ENCODE results near the gene PCNX1. TPM values are rescaled to one million over a fixed set of nuclear protein-coding genes. Genes with fewer than 3 reads are reported as not detected.

PCNX1 gene
- total and polyA plus RNA-seq, 2 donors (not counting 1 experiment from before 2014, with no cell fraction given): 17.0 to 84.5 TPM

GRCh38 chr14:71148627-71149026 is 241.4 kb downstream of the PCNX1 start:
- POLR2A ChIA-PET: no interaction called here
- CTCF ChIA-PET: no interaction called here

DNA sequence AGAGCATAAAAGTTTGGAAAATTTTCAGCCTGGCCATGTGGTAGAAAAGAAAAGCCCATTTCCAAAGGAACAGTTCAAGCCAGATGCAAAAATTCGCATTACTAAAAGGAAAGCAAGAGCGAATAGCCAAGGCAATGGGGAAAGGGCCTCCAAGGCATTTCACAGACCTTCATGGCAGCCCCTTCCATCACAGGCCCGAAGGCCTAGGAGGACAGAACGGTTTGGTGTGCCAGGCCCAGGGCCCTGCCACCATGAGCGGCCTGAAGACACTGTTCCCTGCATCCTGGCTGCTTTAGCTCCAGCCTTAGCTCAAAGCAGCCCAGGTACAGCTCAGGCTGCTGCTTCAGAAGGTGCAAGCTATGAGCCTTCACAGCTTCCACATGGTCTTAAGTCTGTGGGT is 243.5 kb downstream of the PCNX1 start:
- Mint-ChIP-seq H3K9me3 (ENCODE audit: insufficient read depth) (peaks cover 16% of the 10 kb centered on the region), H3K27me3 (peaks cover 3% of the 10 kb centered on the region), H3K4me3 (no peak overlapping the region), H3K27ac (no peak overlapping the region), H3K4me1 (no peaks in the 10 kb centered on the region)
- intact Hi-C loops (cut with micrococcal nuclease): no loop called here
- ChIA-PET POLR2A (no interaction called here), CTCF (interaction anchor here (0.6 to 1.7 kb wide), 3 partner anchors 12 to 602 kb away, joined by 3 to 8 read pairs (median 5); no protein-coding TSS in a partner anchor)
- H4K20me1 ChIP-seq (ENCODE audit: control insufficient read depth, insufficient read depth, low read length, poor library complexity, severe bottlenecking): no peaks in the 10 kb centered on the region
- 51% methylated on average over 5 of the region's 5 CpGs for WGBS (ENCODE audit: insufficient coverage)
- no peak overlapping the region for H2AFZ ChIP-seq (ENCODE audit: insufficient read depth, low read depth, low read length, poor library complexity, severe bottlenecking)
- peaks cover 0 to 7% (median 0%) of the 10 kb centered on the region in 4 experiments for H3K27me3 ChIP-seq (replicated peaks in 1 of 4; ENCODE audit: control extremely low read depth in 1 of 4, control insufficient read depth in 3 of 4, insufficient read depth in 4 of 4, low read length in 3 of 4)
- no peak overlapping the region for H3K9ac ChIP-seq (ENCODE audit: low read length)
- no peak overlapping the region for H3K4me3 ChIP-seq (ENCODE audit: control extremely low read depth in 1 of 5, extremely low read depth in 1 of 5, insufficient read depth in 1 of 5, low read depth in 2 of 5, low read length in 4 of 5)
- no peaks in the 10 kb centered on the region for H3K79me2 ChIP-seq (ENCODE audit: control insufficient read depth, insufficient read depth, low read length)
- H3K4me1 ChIP-seq (ENCODE audit: control insufficient read depth in 2 of 2, insufficient read depth in 2 of 2, low read length in 2 of 2): no peaks in the 10 kb centered on the region
- ATAC-seq (ENCODE audit: low read depth) (no peak), DNase-seq (no peak)
- H3K27ac ChIP-seq (ENCODE audit: low read length in 2 of 2): no peak overlapping the region
- H3K36me3 ChIP-seq (replicated peaks in 1 of 2; ENCODE audit: control extremely low read depth in 1 of 2, control insufficient read depth in 1 of 2, extremely low read depth in 1 of 2, insufficient read depth in 2 of 2, low read length in 1 of 2): no peaks in the 10 kb centered on the region
- H3K4me2 ChIP-seq (replicated peaks; ENCODE audit: low read depth, low read length, poor library complexity, severe bottlenecking): no peak overlapping the region
- TF ChIP-seq, protein P1, sequence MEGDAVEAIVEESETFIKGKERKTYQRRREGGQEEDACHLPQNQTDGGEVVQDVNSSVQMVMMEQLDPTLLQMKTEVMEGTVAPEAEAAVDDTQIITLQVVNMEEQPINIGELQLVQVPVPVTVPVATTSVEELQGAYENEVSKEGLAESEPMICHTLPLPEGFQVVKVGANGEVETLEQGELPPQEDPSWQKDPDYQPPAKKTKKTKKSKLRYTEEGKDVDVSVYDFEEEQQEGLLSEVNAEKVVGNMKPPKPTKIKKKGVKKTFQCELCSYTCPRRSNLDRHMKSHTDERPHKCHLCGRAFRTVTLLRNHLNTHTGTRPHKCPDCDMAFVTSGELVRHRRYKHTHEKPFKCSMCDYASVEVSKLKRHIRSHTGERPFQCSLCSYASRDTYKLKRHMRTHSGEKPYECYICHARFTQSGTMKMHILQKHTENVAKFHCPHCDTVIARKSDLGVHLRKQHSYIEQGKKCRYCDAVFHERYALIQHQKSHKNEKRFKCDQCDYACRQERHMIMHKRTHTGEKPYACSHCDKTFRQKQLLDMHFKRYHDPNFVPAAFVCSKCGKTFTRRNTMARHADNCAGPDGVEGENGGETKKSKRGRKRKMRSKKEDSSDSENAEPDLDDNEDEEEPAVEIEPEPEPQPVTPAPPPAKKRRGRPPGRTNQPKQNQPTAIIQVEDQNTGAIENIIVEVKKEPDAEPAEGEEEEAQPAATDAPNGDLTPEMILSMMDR (IDR thresholded peaks at IDR 0.05): no peak
- no peak for TF ChIP-seq EZH2 (IDR thresholded peaks at IDR 0.05; ENCODE audit: borderline replicate concordance, insufficient read depth, low read depth, low read length, poor library complexity, severe bottlenecking)
- peaks cover 0 to 17% (median 12%) of the 10 kb centered on the region in 3 donors for H3K9me3 ChIP-seq (ENCODE audit: control extremely low read depth in 1 of 3, control insufficient read depth in 2 of 3, insufficient read depth in 1 of 3, low read length in 2 of 3)

More at GRCh38 chr14:71148627-71149026, 241.4 kb downstream of the PCNX1 start:
- H3K4me2 ChIP-seq (replicated peaks; ENCODE audit: low read depth, low read length, poor library complexity, severe bottlenecking): no peak overlapping the region
- DNase-seq (no peak), ATAC-seq (ENCODE audit: low read depth) (no peak)
- no peaks in the 10 kb centered on the region for H3K27me3 ChIP-seq (replicated peaks in 1 of 4; ENCODE audit: control extremely low read depth in 1 of 4, control insufficient read depth in 3 of 4, insufficient read depth in 4 of 4, low read length in 3 of 4)
- 46% methylated on average over 3 of the region's 3 CpGs for WGBS (ENCODE audit: insufficient coverage)
- H3K9ac ChIP-seq (ENCODE audit: low read length): no peak overlapping the region
- H3K9me3 ChIP-seq (ENCODE audit: control extremely low read depth in 1 of 3, control insufficient read depth in 2 of 3, insufficient read depth in 1 of 3, low read length in 2 of 3): peaks cover 0 to 17% (median 12%) of the 10 kb centered on the region in 3 donors
- H3K36me3 ChIP-seq (replicated peaks in 1 of 2; ENCODE audit: control extremely low read depth in 1 of 2, control insufficient read depth in 1 of 2, extremely low read depth in 1 of 2, insufficient read depth in 2 of 2, low read length in 1 of 2): no peaks in the 10 kb centered on the region
- H3K27ac ChIP-seq (ENCODE audit: low read length in 2 of 2): no peak overlapping the region
- no peak overlapping the region for H3K4me3 ChIP-seq (ENCODE audit: control extremely low read depth in 1 of 5, extremely low read depth in 1 of 5, insufficient read depth in 1 of 5, low read depth in 2 of 5, low read length in 4 of 5)
- Mint-ChIP-seq H3K9me3 (ENCODE audit: insufficient read depth) (peaks cover 16% of the 10 kb centered on the region), H3K4me1 (no peaks in the 10 kb centered on the region), H3K27ac (no peak overlapping the region), H3K27me3 (peaks cover 3% of the 10 kb centered on the region), H3K4me3 (no peak overlapping the region)
- intact Hi-C loops (cut with micrococcal nuclease): no loop called here
- no peaks in the 10 kb centered on the region for H3K4me1 ChIP-seq (ENCODE audit: control insufficient read depth in 2 of 2, insufficient read depth in 2 of 2, low read length in 2 of 2)
- no peak overlapping the region for H2AFZ ChIP-seq (ENCODE audit: insufficient read depth, low read depth, low read length, poor library complexity, severe bottlenecking)
- TF ChIP-seq, protein P1 (IDR thresholded peaks at IDR 0.05): no peak
- no peak for TF ChIP-seq EZH2 (IDR thresholded peaks at IDR 0.05; ENCODE audit: borderline replicate concordance, insufficient read depth, low read depth, low read length, poor library complexity, severe bottlenecking)
- no peaks in the 10 kb centered on the region for H4K20me1 ChIP-seq (ENCODE audit: control insufficient read depth, insufficient read depth, low read length, poor library complexity, severe bottlenecking)
- H3K79me2 ChIP-seq (ENCODE audit: control insufficient read depth, insufficient read depth, low read length): no peaks in the 10 kb centered on the region
